ENCODE results near the gene CKB.
"Not testable (repeated sequence)": the region's sequence is repeated elsewhere in the genome, so short reads cannot be mapped to it uniquely, and the experiment has no call there.

Gene CKB

GRCh38 chr14:103525430-103526246, 3.0 kb upstream of the CKB start:
- DNase-seq: not testable (repeated sequence)

DNA sequence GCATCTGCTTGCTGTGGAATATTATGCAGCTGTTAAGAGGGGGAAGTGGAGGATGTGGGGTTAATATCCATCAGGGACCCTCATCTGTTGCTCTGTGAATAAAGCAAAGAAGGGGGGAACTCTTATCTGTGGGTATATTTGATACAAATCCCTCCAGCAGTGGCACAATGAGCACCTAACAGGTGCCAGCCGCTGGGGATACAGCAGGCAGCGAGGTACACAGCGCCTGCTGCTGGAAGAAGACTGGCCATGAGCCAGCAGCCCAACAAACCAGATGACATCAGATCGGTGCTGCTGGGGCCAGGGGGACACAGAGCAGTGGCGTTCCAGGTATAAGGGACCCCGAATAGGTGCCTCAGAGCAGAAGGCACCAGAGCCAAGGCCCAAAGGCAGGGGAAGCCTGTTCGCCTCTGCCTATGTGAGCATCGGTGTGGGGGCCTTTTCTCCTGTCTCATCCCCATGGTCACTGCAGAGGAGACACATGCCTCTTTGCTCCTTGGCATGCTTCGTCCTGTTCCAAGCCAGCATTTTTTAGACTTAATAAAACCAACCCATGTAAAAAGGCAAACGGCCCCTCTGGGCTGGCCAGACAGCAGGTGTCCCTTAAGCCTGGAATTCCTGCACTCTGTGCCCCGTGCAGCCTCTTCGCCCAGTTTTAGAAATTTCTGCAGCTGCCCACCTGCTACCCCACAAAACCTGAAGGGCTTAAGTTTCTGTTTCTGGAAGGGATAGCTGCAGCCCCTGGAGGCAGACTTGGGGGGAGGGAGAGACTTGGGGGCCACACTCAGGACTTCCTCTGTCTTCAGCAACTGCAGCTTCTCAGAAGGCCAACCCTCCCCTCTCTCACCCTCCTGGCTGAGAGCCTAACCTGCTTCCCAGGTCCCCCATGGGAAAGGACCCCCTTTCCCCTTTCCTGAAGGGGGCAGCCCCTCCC, 1.6 kb upstream of the CKB start:
- no peak for DNase-seq

DNA sequence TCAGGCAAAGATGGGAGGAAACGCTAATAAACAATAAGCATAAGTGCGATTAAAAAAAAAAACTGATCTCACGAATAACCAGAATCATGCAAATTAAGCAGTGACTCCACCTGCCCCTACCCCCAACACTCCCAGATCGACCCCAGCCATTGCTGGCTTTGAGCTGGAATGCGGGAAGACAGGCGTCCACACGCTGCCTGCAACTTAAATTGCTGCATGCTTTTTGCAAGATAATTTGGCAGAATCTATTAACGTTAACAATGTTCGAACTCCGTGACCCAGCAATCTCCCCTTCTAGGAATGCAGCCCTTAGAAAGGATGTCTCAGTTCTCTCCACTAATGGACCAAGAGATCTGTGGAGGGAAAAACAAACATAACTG, 935 bp upstream of the CKB start:
- DNase-seq: no peak

- no peak for DNase-seq
Observed at GRCh38 chr14:103521951-103522563, 573 bp downstream of the CKB start.

DNA sequence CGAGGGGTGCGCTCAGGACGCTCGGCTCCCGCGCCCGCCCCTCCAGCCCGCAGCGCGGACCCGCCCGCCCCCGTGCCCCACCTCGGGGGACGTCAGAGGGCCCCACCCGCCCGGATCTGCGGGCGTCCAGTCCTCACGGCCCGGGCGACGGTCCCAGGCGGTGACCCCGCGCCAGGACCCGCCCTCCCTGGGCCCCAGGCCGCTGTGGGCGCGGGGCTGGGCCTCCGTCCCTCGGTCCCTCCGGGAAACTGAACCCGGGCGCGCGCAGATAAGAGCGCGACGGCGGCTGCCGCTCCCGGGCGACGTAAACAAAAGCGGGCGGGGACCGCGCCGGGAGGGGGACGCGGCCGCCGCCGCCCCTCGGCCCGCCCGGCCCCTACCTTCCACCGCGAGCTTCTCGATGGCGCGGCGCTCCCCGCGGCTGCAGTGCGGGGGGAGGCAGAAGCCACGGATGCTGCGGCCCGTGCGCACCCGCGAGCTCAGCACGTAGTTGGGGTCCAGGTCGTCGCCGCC, 1.1 kb downstream of the CKB start:
- DNase-seq: peak; percentile 44

- DNase-seq: peak; percentile 85
Observed at GRCh38 chr14:103520657-103521437, 1.8 kb downstream of the CKB start.

- no peak for DNase-seq
Observed at GRCh38 chr14:103520269-103520656, 2.4 kb downstream of the CKB start.

DNA sequence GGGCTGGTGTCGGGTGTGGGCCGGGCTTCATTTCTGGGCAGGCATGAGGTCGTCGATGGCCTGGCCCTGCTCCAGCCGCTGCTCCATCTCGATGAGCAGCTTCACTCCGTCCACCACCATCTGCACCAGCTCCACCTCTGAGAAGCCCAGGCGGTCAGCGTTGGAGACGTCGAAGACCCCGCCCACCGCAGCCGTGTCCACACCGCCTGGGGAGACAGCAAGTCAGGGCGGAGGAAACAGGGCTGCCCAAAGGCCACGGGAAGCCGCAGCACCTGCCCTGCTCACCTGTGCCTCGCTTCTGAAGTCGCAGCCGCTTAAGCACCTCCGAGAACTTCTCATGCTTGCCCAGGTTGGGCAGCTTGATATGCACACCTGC, 2.8 kb downstream of the CKB start:
- DNase-seq: no peak

DNA sequence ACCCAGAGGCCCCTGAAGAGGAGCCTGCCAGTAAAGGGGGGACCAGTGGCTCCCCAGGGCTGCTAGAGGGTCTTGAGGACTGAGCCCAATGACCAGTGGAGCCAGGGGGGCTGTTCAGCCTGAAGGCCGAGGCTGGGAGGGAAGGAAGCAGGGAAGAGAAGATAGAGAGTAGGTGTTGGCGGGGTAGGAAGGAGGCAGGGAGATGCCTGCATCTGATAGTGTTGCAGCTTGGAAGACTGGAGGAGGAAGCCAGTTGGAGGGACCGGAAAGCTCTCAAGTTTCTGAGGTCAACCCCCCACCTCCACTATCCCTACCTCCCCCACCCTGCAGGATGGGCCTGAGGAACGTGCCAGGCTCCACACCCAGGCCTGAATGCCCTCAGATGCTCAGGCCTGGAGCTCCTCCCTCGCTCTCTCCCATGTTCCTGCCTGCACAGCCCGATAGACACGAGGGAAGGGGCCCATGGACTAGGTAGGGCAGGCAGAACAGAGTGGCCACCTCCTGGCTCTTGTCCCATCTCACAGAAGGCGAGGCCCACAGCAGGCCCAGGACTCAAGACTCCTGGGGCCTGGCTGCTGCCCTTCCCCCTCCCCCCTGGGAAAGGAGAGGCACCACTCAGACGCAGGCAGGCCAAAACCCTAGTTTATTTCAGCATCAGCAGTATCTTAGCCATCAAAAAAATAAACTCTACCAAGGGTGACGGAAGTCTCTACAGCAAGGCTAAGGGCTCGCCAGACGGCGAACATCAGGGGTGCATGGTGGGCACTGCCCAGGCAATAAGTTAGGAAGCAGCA, 3.4 kb downstream of the CKB start:
- DNase-seq: peak; percentile 70

DNA sequence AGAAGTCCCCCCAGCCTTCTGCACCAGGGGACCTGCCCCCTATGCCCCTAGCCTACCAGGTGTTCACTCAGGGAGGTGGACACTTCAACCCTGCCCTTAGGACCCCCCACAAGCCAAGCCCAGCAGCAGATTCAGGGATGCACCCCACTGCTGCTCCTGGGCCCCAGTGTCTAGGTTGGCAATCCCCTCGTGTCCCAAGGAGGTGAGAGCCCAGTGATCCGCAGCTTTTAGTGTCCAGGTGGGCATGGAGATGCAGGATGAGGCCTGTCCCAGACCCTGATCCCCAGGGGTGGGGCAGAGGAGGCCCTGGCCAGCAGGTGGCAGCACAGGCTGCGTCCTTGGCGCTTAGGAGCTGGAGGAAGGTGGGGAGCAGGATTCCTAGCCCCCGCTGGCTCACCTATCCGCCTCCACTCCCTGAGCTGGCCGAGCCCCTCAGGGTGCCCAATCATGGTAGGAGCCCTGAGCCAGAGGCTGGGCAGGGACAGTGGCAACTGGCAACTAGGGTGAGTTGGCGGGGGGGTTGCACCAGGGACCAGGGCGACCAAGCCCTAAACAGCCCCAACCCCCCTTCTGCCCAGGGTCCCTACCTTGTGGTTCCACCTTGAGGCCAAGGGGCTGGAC, 4.1 kb downstream of the CKB start:
- peak; percentile 63 for DNase-seq

GRCh38 chr14:103517721-103518421, 4.8 kb downstream of the CKB start:
- DNase-seq: no peak

- DNase-seq: no peak
Observed at GRCh38 chr14:103517174-103517566, 5.5 kb downstream of the CKB start.

- DNase-seq: no peak
Observed at GRCh38 chr14:103516426-103517173, 6.0 kb downstream of the CKB start.

DNA sequence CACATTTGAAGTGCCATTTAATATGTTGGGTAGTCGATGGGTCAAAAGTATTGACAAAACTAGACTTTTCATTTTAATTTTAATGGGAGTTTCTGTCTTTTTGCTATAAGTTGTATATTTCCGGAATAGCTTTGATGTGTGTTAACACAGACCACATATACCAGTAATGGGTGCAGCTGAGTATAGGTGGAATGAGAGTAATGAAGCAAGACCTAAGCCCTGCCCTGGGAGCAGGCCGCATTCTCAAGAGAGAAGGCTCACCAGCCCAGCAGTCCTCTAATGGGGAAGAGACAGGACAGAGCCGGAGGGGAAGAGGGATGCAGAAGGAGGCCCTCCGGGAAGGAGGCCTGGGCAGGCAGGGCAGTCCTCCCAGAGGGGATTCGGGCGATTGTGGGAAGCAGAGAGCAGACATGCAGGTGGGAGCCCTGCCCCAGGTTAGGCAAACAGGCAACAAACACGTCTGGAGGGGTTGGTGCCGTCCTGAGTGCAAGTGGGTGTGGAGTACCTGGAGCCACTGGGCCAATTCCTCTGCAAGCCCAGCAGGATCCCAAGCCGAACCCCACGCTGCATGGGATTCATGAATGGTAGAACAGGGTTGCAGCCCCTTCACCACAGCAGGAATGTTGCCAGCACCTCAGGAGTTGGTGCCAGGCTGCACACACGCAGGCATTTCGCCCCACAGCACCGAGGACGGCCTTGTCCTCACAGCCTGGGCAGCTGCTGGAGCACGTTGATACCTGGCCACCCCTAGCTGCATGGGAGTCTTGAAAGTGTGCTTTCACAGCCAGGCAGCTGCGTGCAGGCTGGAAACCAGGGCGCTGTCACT, 7.8 kb downstream of the CKB start:
- no peak for DNase-seq

DNA sequence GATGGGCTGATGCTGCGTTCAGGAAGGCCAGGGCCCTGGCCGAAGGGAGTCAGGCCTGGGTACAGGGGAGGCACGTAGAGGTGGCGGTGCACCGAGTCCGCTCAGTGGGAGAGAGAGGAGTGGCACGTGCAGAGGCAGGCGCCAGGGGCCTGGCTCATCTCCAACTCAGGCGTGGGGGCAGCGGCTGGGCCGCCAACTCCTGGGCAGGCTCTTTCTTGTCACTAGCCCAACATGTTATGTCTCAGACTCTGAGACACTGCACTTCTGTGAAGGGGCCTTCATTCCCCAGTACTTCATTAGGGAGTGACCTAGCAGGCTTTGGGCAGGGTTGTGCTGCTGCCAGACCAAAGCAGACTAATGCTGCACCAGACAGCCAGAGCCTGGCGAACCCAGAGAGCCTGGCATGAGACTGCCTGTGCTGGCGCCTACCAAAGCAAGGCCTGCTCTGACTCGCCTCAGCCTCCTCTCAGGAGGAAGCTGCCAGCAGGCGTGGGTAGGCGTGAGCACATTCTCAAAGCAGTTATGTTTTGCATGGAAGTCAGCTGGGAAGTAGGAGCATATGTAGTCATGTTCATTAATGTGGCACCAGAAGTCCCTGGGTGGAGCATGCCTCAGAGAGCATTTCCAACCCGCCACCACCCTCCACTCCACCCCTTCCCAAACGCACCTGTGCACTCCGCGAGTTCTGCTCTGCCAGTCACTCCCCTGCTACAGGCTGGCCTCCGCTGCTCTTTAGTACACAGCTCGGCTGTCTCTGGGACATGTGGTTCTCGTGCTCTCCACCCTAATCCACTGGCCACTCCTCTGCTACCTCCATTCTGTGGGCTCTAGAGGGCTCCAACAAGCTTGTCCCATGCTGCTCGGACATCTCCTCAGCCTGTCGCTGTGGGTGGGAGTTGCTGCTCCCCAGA, 9.7 kb downstream of the CKB start:
- DNase-seq: peak; percentile 85

GRCh38 chr14:103512180-103512579, 10.4 kb downstream of the CKB start:
- not testable (repeated sequence) for DNase-seq

Measured in hematopoietic multipotent progenitor cell treated with erythropoietin and hydrocortisone succinate and interleukin-3 and kit ligand, for 8 days (in vitro differentiated cells).